Testis (tissue), 2 donors: Measurements from ENCODE around the gene CXCL10.

Experiments used
- CTCF ChIP-seq, 3 experiments: fragments of 450-650 bp in 2 of 3; fragments of 200-600 bp in 1 of 3; sonication (generic) in 1 of 3; IDR thresholded peaks; one replicate each; pipeline ENCODE4 v1.5.1; 2016 to 2019; ENCODE audit warnings: antibody characterized with exemption in 3 of 3, mild to moderate bottlenecking in 2 of 3, moderate library complexity in 1 of 3
- POLR2A ChIP-seq: fragments of 450-650 bp; IDR thresholded peaks from one replicate; pipeline ENCODE4 v1.6.1; 2017; ENCODE audit warnings: antibody characterized with exemption, mild to moderate bottlenecking, moderate library complexity

- TF ChIP-seq CTCF (IDR thresholded peaks at IDR 0.05) (peak; percentile 60 to 75 (median 72)), POLR2A (no peak)
These were observed 44.5 kb upstream of the CXCL10 start for GRCh38 chr4:76067652-76068286.
